ENCODE measurements around the gene LMX1A.

LMX1A gene

DNA sequence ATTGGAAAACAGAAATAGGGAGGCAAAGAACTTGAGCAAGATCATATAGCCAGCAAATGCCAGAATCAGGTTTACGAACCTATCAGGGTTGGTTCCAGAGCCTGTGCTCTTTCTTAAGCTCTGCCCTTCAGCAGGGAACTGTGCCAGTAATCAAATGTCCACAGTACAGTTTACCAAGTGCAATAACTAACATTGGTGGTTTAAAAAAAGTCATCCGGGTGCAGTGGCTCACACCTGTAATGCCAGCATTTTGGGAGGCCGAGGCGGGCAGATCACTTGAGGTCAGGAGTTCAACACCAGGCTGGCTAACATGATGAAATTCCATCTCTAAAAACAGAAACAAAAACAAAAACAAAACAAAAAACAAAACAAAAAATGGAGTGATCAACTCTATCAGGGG lies 182.7 kb downstream of the LMX1A start:
- TF ChIP-seq CREB1 (IDR thresholded peaks at IDR 0.05; ENCODE audit: low read depth) (no peak), YY1 (IDR thresholded peaks at IDR 0.05; ENCODE audit: low read depth) (no peak), TAF1 (IDR thresholded peaks at IDR 0.05; ENCODE audit: low read depth) (no peak), NFIC (IDR thresholded peaks at IDR 0.05) (no peak), CEBPB (IDR thresholded peaks at IDR 0.05) (no peak), ZBTB7A (IDR thresholded peaks at IDR 0.05; ENCODE audit: low read depth) (no peak), TEAD4 (IDR thresholded peaks at IDR 0.05) (no peak), EP300 (IDR thresholded peaks at IDR 0.05; ENCODE audit: borderline replicate concordance) (no peak), TCF12 (IDR thresholded peaks at IDR 0.05; ENCODE audit: low read depth) (no peak), FOXM1 (IDR thresholded peaks at IDR 0.05; ENCODE audit: borderline replicate concordance, low read depth) (no peak)
- TF ChIP-seq, protein P1, sequence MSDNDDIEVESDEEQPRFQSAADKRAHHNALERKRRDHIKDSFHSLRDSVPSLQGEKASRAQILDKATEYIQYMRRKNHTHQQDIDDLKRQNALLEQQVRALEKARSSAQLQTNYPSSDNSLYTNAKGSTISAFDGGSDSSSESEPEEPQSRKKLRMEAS (IDR thresholded peaks at IDR 0.05): no peak
- TF ChIP-seq, protein P2, sequence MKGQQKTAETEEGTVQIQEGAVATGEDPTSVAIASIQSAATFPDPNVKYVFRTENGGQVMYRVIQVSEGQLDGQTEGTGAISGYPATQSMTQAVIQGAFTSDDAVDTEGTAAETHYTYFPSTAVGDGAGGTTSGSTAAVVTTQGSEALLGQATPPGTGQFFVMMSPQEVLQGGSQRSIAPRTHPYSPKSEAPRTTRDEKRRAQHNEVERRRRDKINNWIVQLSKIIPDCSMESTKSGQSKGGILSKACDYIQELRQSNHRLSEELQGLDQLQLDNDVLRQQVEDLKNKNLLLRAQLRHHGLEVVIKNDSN (IDR thresholded peaks at IDR 0.05): no peak
- TF ChIP-seq, protein P3, sequence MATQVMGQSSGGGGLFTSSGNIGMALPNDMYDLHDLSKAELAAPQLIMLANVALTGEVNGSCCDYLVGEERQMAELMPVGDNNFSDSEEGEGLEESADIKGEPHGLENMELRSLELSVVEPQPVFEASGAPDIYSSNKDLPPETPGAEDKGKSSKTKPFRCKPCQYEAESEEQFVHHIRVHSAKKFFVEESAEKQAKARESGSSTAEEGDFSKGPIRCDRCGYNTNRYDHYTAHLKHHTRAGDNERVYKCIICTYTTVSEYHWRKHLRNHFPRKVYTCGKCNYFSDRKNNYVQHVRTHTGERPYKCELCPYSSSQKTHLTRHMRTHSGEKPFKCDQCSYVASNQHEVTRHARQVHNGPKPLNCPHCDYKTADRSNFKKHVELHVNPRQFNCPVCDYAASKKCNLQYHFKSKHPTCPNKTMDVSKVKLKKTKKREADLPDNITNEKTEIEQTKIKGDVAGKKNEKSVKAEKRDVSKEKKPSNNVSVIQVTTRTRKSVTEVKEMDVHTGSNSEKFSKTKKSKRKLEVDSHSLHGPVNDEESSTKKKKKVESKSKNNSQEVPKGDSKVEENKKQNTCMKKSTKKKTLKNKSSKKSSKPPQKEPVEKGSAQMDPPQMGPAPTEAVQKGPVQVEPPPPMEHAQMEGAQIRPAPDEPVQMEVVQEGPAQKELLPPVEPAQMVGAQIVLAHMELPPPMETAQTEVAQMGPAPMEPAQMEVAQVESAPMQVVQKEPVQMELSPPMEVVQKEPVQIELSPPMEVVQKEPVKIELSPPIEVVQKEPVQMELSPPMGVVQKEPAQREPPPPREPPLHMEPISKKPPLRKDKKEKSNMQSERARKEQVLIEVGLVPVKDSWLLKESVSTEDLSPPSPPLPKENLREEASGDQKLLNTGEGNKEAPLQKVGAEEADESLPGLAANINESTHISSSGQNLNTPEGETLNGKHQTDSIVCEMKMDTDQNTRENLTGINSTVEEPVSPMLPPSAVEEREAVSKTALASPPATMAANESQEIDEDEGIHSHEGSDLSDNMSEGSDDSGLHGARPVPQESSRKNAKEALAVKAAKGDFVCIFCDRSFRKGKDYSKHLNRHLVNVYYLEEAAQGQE (IDR thresholded peaks at IDR 0.05; ENCODE audit: low read depth): no peak

DNA sequence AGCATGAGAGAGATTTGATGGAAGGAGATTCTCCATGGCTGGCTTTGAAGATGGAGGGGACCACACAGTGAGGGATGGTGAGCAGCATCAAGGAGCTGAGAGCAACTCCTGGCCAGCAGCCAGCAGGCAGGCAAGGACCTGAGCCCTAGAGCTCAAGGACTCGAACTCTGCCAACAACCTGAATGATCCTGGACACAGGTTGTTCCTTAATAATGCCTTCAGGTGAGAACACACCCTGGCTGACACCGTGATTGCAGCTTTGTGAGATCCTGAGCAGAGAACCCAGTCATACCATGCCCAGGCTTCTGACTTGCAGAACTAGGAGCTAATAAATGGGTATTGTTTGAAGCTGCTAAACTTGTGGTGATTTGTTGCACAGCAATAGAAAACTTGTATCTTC lies 183.1 kb downstream of the LMX1A start:
- no peak for TF ChIP-seq CEBPB (IDR thresholded peaks at IDR 0.05)
- TF ChIP-seq ZBTB7A (IDR thresholded peaks at IDR 0.05; ENCODE audit: low read depth): no peak
- no peak for TF ChIP-seq YY1 (IDR thresholded peaks at IDR 0.05; ENCODE audit: low read depth)
- no peak for TF ChIP-seq EGR1 (IDR thresholded peaks at IDR 0.05)
- no peak for TF ChIP-seq TAF1 (IDR thresholded peaks at IDR 0.05; ENCODE audit: low read depth)
- no peak for TF ChIP-seq FOXM1 (IDR thresholded peaks at IDR 0.05; ENCODE audit: borderline replicate concordance, low read depth)
- no peak for TF ChIP-seq RAD21 (IDR thresholded peaks at IDR 0.05; ENCODE audit: low read depth)
- no peak for TF ChIP-seq TCF12 (IDR thresholded peaks at IDR 0.05; ENCODE audit: low read depth)
- TF ChIP-seq TEAD4 (IDR thresholded peaks at IDR 0.05): no peak

DNA sequence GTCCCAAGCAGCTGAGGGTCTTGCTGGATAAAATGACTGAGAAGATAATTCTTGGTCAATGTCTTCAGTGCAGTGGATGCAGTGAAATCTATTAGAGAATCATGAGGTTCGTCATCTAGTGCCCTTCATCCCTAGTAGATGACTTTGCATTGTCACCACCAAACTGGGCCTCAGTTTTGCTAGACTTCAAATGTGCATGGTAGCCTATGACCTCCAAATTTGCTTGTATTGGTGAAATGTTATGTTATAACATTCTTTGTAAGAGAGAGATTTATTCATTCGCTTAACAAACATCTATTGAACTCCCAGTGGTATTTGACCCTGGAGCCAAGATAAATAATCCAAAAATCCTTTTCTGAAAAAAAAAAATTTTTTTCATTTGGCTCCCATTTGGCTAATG lies 183.8 kb downstream of the LMX1A start:
- TF ChIP-seq CEBPB (IDR thresholded peaks at IDR 0.05) (no peak), TAF1 (IDR thresholded peaks at IDR 0.05; ENCODE audit: low read depth) (no peak), EP300 (IDR thresholded peaks at IDR 0.05; ENCODE audit: borderline replicate concordance) (no peak), FOXM1 (IDR thresholded peaks at IDR 0.05; ENCODE audit: borderline replicate concordance, low read depth) (no peak), TEAD4 (IDR thresholded peaks at IDR 0.05) (no peak), ZBTB7A (IDR thresholded peaks at IDR 0.05; ENCODE audit: low read depth) (no peak), YY1 (IDR thresholded peaks at IDR 0.05; ENCODE audit: low read depth) (no peak)
- TF ChIP-seq, protein P1 (IDR thresholded peaks at IDR 0.05): no peak
- TF ChIP-seq, protein P2 (IDR thresholded peaks at IDR 0.05): no peak

DNA sequence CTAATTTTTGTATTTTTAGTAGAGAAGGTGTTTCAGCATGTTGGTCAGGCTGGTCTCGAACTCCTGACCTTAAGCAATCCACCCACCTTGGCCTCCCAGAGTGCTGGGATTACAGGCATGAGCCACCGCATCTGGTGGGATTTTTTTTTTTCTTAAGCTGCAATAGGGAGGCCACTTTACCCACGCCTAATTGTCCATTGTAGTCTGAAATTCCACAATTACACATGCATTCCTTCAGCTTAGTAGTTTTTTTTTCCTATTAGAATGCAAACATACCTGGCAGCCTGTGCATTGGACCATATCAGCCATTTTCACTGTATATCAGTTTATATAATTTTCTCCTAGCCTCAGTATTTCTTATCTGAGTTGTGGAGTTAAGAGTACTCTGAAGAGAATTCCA lies 186.8 kb downstream of the LMX1A start:
- no peak for TF ChIP-seq ZBTB7A (IDR thresholded peaks at IDR 0.05; ENCODE audit: low read depth)
- TF ChIP-seq TAF1 (IDR thresholded peaks at IDR 0.05; ENCODE audit: low read depth): no peak
- TF ChIP-seq FOXM1 (IDR thresholded peaks at IDR 0.05; ENCODE audit: borderline replicate concordance, low read depth): no peak
- TF ChIP-seq CREB1 (IDR thresholded peaks at IDR 0.05; ENCODE audit: low read depth): no peak
- TF ChIP-seq EP300 (IDR thresholded peaks at IDR 0.05; ENCODE audit: borderline replicate concordance): peak; percentile 85
- TF ChIP-seq NFIC (IDR thresholded peaks at IDR 0.05): peak; percentile 51
- TF ChIP-seq YY1 (IDR thresholded peaks at IDR 0.05; ENCODE audit: low read depth): no peak
- peak; percentile 26; the same call in 1 of the 2 replicates for TF ChIP-seq CEBPB (IDR thresholded peaks at IDR 0.05)
- peak; percentile 93 for TF ChIP-seq TEAD4 (IDR thresholded peaks at IDR 0.05)
- TF ChIP-seq, protein P1 (IDR thresholded peaks at IDR 0.05): no peak; the same call in 1 of the 2 replicates
- TF ChIP-seq TCF12 (IDR thresholded peaks at IDR 0.05; ENCODE audit: low read depth): peak; percentile 83
- peak; percentile 66 for TF ChIP-seq EGR1 (IDR thresholded peaks at IDR 0.05)
- TF ChIP-seq, protein P2 (IDR thresholded peaks at IDR 0.05): no peak
- no peak for TF ChIP-seq RAD21 (IDR thresholded peaks at IDR 0.05; ENCODE audit: low read depth)
- TF ChIP-seq, protein P3 (IDR thresholded peaks at IDR 0.05; ENCODE audit: low read depth): no peak

DNA sequence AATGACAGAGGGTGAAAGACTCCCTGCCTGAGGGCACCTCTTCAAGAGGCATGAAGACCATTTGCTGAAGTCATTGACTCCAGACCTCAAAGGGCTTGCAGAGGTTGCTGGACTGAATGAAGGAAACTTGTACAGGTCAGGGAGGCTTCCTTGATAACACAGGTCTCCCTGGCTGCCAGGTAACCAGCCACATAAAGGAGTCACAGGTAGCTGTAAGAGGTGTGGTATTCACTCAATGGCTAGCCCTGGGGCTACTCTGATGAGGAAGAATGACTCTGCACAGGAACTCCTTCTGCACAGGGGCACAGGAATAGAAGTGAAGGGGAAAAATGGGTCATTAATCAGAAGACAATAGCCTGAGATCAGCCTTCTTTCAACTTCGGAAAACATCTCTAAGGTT lies 187.5 kb downstream of the LMX1A start:
- TF ChIP-seq EP300 (IDR thresholded peaks at IDR 0.05; ENCODE audit: borderline replicate concordance) (peak; percentile 67; the same call in 1 of the 2 replicates), YY1 (IDR thresholded peaks at IDR 0.05; ENCODE audit: low read depth) (no peak)
